HG02571 (cell line): ENCODE results near the gene IP6K1.
A peak's percentile ranks its signal among the peaks of the same experiment; 100 is the strongest.
"Not testable (repeated sequence)": the region's sequence is repeated elsewhere in the genome, so short reads cannot be mapped to it uniquely, and the experiment has no call there.

Experiments
- ATAC-seq: cut with Tn5 transposase; IDR thresholded peaks from one replicate; pipeline ENCODE4 v1.9.1; 2021; ENCODE audit warnings: mild to moderate bottlenecking, moderate library complexity; ENCODE audit not compliant: unreplicated experiment

The IP6K1 gene

GRCh38 chr3:49690856-49691255 lies 95.5 kb downstream of the IP6K1 start:
- ATAC-seq, result not testable (repeated sequence)

GRCh38 chr3:49689908-49690624 lies 96.3 kb downstream of the IP6K1 start:
- ATAC-seq, result not testable (repeated sequence)

GRCh38 chr3:49689046-49689907 lies 97.1 kb downstream of the IP6K1 start, which contains the start of the genes MST1 and RNF123:
MST1 (minus strand) TSS chr3:49689474; CDS start chr3:49688691, 783 bp downstream.
RNF123 (plus strand) TSS chr3:49689557; CDS start chr3:49691166, 1,609 bp downstream.
- peak; percentile 62 for ATAC-seq

GRCh38 chr3:49688338-49689045 lies 97.8 kb downstream of the IP6K1 start:
- ATAC-seq, result peak; percentile 12

- ATAC-seq, result not testable (repeated sequence)
These were observed 98.9 kb downstream of the IP6K1 start for GRCh38 chr3:49687424-49687795.

GRCh38 chr3:49686769-49687423 lies 99.4 kb downstream of the IP6K1 start:
- ATAC-seq, result not testable (repeated sequence)

GRCh38 chr3:49686346-49686745 lies 100.0 kb downstream of the IP6K1 start:
- ATAC-seq, result not testable (repeated sequence)

- not testable (repeated sequence) for ATAC-seq
These were observed 100.5 kb downstream of the IP6K1 start for GRCh38 chr3:49685846-49686245.

GRCh38 chr3:49685103-49685502 lies 101.2 kb downstream of the IP6K1 start:
- not testable (repeated sequence) for ATAC-seq

- not testable (repeated sequence) for ATAC-seq
These were observed 101.9 kb downstream of the IP6K1 start for GRCh38 chr3:49684453-49684852.

- no peak for ATAC-seq
These were observed 103.2 kb downstream of the IP6K1 start for GRCh38 chr3:49683162-49683561.

- ATAC-seq, result no peak
These were observed 104.8 kb downstream of the IP6K1 start for GRCh38 chr3:49681543-49681942.

- ATAC-seq, result no peak
These were observed 105.2 kb downstream of the IP6K1 start for GRCh38 chr3:49681232-49681522.

- ATAC-seq, result no peak
These were observed 105.7 kb downstream of the IP6K1 start for GRCh38 chr3:49680493-49681231.

GRCh38 chr3:49675912-49676311 lies 110.4 kb downstream of the IP6K1 start:
- no peak for ATAC-seq

GRCh38 chr3:49674497-49674983 lies 111.8 kb downstream of the IP6K1 start:
- ATAC-seq, result peak; percentile 16
